Coronary artery (tissue), 2 donors: ENCODE measurements around the gene SMARCA1.

Source experiments
- DNase-seq: peaks from one replicate; pipeline ENCODE4 v3.0.0-alpha.2; 2017; ENCODE audit warnings: low spot score
- H3K27ac ChIP-seq, 2 donors: fragments of 200-600 bp; sonication (generic); one replicate each; pipeline ENCODE4 v1.5.1; 2016 to 2019
- H3K4me3 ChIP-seq: fragments of 200-600 bp; sonication (generic); 2 replicates; pipeline ENCODE4 v1.5.1; 2016; ENCODE audit warnings: mild to moderate bottlenecking, moderate library complexity
- CTCF ChIP-seq: fragments of 200-600 bp; sonication (generic); IDR thresholded peaks from one replicate; pipeline ENCODE4 v1.5.1; 2019; ENCODE audit warnings: antibody characterized with exemption

SMARCA1 gene

GRCh38 chrX:129494887-129495286 lies 28.4 kb downstream of the SMARCA1 start:
- no peak for TF ChIP-seq CTCF
- Histone ChIP-seq H3K27ac (no peak overlapping the region), H3K4me3 (no peak overlapping the region)
- no peak for DNase-seq

GRCh38 chrX:129493643-129494042 lies 29.6 kb downstream of the SMARCA1 start:
- Histone ChIP-seq H3K4me3 (no peak overlapping the region), H3K27ac (no peak overlapping the region)
- TF ChIP-seq CTCF: no peak
- DNase-seq: no peak

GRCh38 chrX:129490330-129490729 lies 33.0 kb downstream of the SMARCA1 start:
- no peak for TF ChIP-seq CTCF
- DNase-seq: no peak
- Histone ChIP-seq H3K4me3 (no peak overlapping the region), H3K27ac (no peak overlapping the region)

GRCh38 chrX:129488359-129488758 lies 34.9 kb downstream of the SMARCA1 start:
- no peak overlapping the region for H3K4me3 ChIP-seq
- H3K27ac ChIP-seq: no peak overlapping the region
- no peak for DNase-seq
- no peak for TF ChIP-seq CTCF

GRCh38 chrX:129480889-129481288 lies 42.4 kb downstream of the SMARCA1 start:
- TF ChIP-seq CTCF: no peak
- no peak for DNase-seq
- H3K4me3 ChIP-seq: no peak overlapping the region
- H3K27ac ChIP-seq: no peak overlapping the region

- H3K4me3 ChIP-seq: no peak overlapping the region
- H3K27ac ChIP-seq: no peak overlapping the region
- no peak for TF ChIP-seq CTCF
- no peak for DNase-seq
Measured at GRCh38 chrX:129478516-129478915, 44.8 kb downstream of the SMARCA1 start.

- no peak for TF ChIP-seq CTCF
- no peak overlapping the region for H3K27ac ChIP-seq
- no peak overlapping the region for H3K4me3 ChIP-seq
- DNase-seq: no peak
Measured at GRCh38 chrX:129472116-129472515, 51.2 kb downstream of the SMARCA1 start.
